Suprapubic skin (tissue), 4 donors: ENCODE data around the gene NES.

Source experiments
- POLR2A ChIP-seq, 2 donors: fragments of 450-650 bp; IDR thresholded peaks; one replicate each; pipeline ENCODE4 v1.6.1; 2017; ENCODE audit warnings: antibody characterized with exemption in 2 of 2, mild to moderate bottlenecking in 2 of 2, moderate library complexity in 2 of 2
- POLR2AphosphoS5 ChIP-seq, 3 donors: sonication (generic); formaldehyde crosslinking; IDR thresholded peaks; one replicate each; pipeline ENCODE4 v1.6.1; 2017; ENCODE audit warnings: antibody characterized with exemption in 3 of 3
- TF ChIP-seq, protein P1 (sequence below), 2 donors: fragments of 200-600 bp in 1 of 2; fragments of 450-650 bp in 1 of 2; sonication (generic) in 1 of 2; IDR thresholded peaks; one replicate each; pipeline ENCODE4 v1.5.1; 2016 to 2019; ENCODE audit warnings: antibody characterized with exemption in 2 of 2, mild to moderate bottlenecking in 1 of 2, moderate library complexity in 1 of 2

DNA sequence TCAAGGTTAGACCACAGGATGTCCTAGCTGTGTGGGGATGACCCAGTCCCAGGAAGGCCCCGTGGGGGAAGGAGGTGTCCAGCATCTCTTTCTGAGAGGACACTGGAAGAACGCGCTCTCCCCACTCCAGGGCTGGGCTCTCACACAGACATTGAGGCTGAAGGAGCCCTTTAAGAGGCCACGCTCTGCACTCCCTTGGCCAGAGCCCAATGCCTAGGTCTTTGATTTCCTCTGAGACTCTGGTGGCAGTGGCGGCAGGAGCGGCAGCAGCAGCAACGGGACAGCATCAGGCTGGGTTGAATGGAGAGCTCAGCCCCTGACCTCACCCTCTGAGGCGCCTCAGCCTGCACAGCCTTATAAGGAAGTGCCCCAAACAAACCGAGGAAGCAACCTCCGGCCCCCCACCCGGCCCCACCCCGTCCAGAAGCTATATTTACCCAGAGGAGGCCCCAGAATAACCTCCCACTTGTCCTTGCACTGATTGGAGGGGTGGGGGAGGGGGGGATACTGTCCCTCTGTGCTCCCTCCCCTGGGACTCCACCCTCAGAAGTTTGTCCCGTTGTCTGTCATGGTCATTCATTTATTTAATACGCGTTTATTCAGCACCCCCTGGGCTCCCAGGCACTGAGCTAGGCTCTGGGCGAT is 12.3 kb downstream of the NES start:
- TF ChIP-seq POLR2AphosphoS5 (IDR thresholded peaks at IDR 0.05) (no peak), POLR2A (IDR thresholded peaks at IDR 0.05) (no peak)
- TF ChIP-seq, protein P1, sequence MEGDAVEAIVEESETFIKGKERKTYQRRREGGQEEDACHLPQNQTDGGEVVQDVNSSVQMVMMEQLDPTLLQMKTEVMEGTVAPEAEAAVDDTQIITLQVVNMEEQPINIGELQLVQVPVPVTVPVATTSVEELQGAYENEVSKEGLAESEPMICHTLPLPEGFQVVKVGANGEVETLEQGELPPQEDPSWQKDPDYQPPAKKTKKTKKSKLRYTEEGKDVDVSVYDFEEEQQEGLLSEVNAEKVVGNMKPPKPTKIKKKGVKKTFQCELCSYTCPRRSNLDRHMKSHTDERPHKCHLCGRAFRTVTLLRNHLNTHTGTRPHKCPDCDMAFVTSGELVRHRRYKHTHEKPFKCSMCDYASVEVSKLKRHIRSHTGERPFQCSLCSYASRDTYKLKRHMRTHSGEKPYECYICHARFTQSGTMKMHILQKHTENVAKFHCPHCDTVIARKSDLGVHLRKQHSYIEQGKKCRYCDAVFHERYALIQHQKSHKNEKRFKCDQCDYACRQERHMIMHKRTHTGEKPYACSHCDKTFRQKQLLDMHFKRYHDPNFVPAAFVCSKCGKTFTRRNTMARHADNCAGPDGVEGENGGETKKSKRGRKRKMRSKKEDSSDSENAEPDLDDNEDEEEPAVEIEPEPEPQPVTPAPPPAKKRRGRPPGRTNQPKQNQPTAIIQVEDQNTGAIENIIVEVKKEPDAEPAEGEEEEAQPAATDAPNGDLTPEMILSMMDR (IDR thresholded peaks at IDR 0.05), result no peak
